Gastrocnemius medialis (tissue), 4 donors: ENCODE results near the gene MDH2. TPM values are rescaled to one million over a fixed set of nuclear protein-coding genes. Genes with fewer than 3 reads are reported as not detected.
A peak's percentile ranks its signal among the peaks of the same experiment; 100 is the strongest.
"Not testable (repeated sequence)": the region's sequence is repeated elsewhere in the genome, so short reads cannot be mapped to it uniquely, and the experiment has no call there.

Experiments
- ATAC-seq, 2 donors: fragments of 150-250 bp; one replicate each; pipeline ENCODE4 v1.9.1; 2016
- DNase-seq, 2 donors: peaks; one replicate each; pipeline ENCODE4 v3.0.0-alpha.2; 2019
- H3K27ac ChIP-seq, 4 donors: fragments of 200-600 bp; sonication (generic); 1 replicate in 1 of 4; 2 replicates in 3 of 4; pipeline ENCODE4 v1.5.1; 2016 to 2018; ENCODE audit warnings: mild to moderate bottlenecking in 2 of 4, moderate library complexity in 1 of 4
- H3K27me3 ChIP-seq, 3 donors: fragments of 200-600 bp; sonication (generic) in 2 of 3; 1 replicate in 1 of 3; 2 replicates in 2 of 3; pipeline versions ENCODE4 v1.5.1 to v1.6.0; 2016 to 2019; ENCODE audit warnings: mild to moderate bottlenecking in 1 of 3, moderate library complexity in 1 of 3
- H3K36me3 ChIP-seq, 2 donors: fragments of 200-600 bp; sonication (generic) in 1 of 2; one replicate each; pipeline ENCODE4 v1.5.1; 2017 to 2018
- H3K4me1 ChIP-seq, 2 donors: fragments of 200-600 bp; sonication (generic) in 1 of 2; one replicate each; pipeline ENCODE4 v1.5.1; 2016 to 2017; ENCODE audit warnings: mild to moderate bottlenecking in 2 of 2
- H3K4me3 ChIP-seq, 4 donors: fragments of 200-600 bp; sonication (generic) in 3 of 4; 1 replicate in 1 of 4; 2 replicates in 3 of 4; pipeline ENCODE4 v1.5.1; 2016 to 2019; ENCODE audit warnings: mild to moderate bottlenecking in 2 of 4
- H3K9me3 ChIP-seq, 3 donors: fragments of 200-600 bp; sonication (generic) in 2 of 3; 1 replicate in 1 of 3; 2 replicates in 2 of 3; pipeline ENCODE4 v1.5.1; 2016 to 2019
- POLR2A ChIP-seq, 2 donors: fragments of 450-650 bp; IDR thresholded peaks; one replicate each; pipeline ENCODE4 v1.6.1; 2017; ENCODE audit warnings: antibody characterized with exemption in 2 of 2, mild to moderate bottlenecking in 2 of 2, moderate library complexity in 2 of 2
- in situ Hi-C, 4 donors: fragments of 200-750 bp; cut with MboI; loops; one replicate each; pipeline versions ENCODE4 v1.15.0 to v1.8.0; 2017; ENCODE audit warnings: low sequenced_read_pairs in 4 of 4
- intact Hi-C: fragments of 100-400 bp; cut with DNase I; formaldehyde crosslinking; loops from one replicate; pipeline ENCODE4 v1.15.1; 2023; ENCODE audit warnings: low total_unique reads
- total RNA-seq, 4 donors: library from RNA; depleted of rRNA; stranded (reverse); fragments of >200 nt; gene quantifications; one replicate each; pipeline versions ENCODE4 v1.1.0 to v1.2.3, GENCODE V29; 2016
- TF ChIP-seq, protein P1 (sequence below), 5 experiments: fragments of 450-650 bp in 3 of 5; fragments of 200-600 bp in 2 of 5; sonication (generic) in 2 of 5; IDR thresholded peaks in 4 of 5; conservative IDR thresholded peaks in 1 of 5; 1 replicate in 4 of 5; 2 replicates in 1 of 5; pipeline ENCODE4 v1.5.1; 2016 to 2019; ENCODE audit warnings: antibody characterized with exemption in 5 of 5, mild to moderate bottlenecking in 3 of 5, moderate library complexity in 3 of 5

Gene MDH2
- total RNA-seq, 4 donors from 2014 or later: 236 to 344 (median 284) TPM

DNA sequence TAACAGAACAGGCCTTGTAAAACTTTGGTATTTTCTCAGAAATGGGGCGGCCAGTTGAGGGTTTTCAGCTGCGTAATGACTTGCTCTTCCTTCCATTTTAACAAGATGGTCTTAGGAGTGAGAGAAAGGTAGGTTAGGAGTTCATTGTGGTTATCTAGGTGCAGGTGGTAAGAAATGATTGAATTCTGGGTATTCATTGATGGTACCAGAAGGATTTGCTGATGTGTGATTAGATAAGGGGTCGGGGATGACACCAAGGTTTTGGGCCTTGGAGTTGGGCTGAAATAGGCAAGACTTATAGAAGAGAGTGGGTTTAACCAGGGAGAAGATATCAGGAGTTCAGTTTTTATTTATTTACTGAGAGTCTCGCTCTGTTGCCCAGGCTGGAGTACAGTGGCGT lies 2.6 kb downstream of the MDH2 start:
- no peak for DNase-seq
- H3K27ac ChIP-seq: peak overlapping the region; percentile 93 to 98 (median 96)
- no peak for ATAC-seq
- no peak for TF ChIP-seq POLR2A (IDR thresholded peaks at IDR 0.05)
- TF ChIP-seq, protein P1, sequence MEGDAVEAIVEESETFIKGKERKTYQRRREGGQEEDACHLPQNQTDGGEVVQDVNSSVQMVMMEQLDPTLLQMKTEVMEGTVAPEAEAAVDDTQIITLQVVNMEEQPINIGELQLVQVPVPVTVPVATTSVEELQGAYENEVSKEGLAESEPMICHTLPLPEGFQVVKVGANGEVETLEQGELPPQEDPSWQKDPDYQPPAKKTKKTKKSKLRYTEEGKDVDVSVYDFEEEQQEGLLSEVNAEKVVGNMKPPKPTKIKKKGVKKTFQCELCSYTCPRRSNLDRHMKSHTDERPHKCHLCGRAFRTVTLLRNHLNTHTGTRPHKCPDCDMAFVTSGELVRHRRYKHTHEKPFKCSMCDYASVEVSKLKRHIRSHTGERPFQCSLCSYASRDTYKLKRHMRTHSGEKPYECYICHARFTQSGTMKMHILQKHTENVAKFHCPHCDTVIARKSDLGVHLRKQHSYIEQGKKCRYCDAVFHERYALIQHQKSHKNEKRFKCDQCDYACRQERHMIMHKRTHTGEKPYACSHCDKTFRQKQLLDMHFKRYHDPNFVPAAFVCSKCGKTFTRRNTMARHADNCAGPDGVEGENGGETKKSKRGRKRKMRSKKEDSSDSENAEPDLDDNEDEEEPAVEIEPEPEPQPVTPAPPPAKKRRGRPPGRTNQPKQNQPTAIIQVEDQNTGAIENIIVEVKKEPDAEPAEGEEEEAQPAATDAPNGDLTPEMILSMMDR (IDR thresholded peaks at IDR 0.05 in 4 of 5, conservative IDR thresholded peaks at IDR 0.05 in 1 of 5): no peak
- H3K4me3 ChIP-seq: no peak overlapping the region
- peaks cover 0 to 5% of the 10 kb centered on the region in 2 donors for H3K36me3 ChIP-seq
- H3K27me3 ChIP-seq: no peaks in the 10 kb centered on the region
- intact Hi-C loops: loop anchor here (5.0 to 10.0 kb wide), 2 partner anchors 114 to 242 kb away; no protein-coding TSS in a partner anchor
- in situ Hi-C loops: no loop called here
- peaks cover 58 to 67% of the 10 kb centered on the region in 2 donors for H3K4me1 ChIP-seq
- H3K9me3 ChIP-seq: no peaks in the 10 kb centered on the region

DNA sequence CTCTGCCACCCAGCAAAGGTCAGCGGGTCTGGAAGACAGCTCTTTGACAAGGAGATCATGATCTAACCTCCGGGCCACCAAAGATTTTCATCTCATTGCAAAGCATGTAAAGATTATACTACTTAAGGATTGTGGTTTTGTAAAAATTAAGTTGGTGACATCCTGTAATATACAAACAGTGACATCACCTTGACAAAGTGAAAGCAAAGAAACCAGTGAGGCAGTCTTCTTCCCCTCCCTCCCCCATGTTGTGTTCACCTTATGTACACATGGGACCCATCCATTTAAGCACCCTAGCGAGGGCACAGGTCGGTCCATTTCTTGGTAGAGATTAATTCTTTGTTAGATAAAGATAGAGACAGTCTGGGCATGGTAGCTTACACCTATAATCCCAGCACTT lies 3.9 kb downstream of the MDH2 start:
- Histone ChIP-seq H3K36me3 (peaks cover 0 to 15% of the 10 kb centered on the region in 2 donors), H3K27me3 (no peaks in the 10 kb centered on the region), H3K4me3 (no peak overlapping the region), H3K9me3 (no peaks in the 10 kb centered on the region), H3K4me1 (peaks cover 59 to 65% of the 10 kb centered on the region in 2 donors), H3K27ac (peak overlapping the region; percentile 31 to 94 (median 70))
- TF ChIP-seq, protein P1 (IDR thresholded peaks at IDR 0.05 in 4 of 5, conservative IDR thresholded peaks at IDR 0.05 in 1 of 5): no peak
- TF ChIP-seq POLR2A (IDR thresholded peaks at IDR 0.05): no peak
- ATAC-seq (no peak), DNase-seq (no peak)
- intact Hi-C loops (loop anchor here (5.0 to 10.0 kb wide), 2 partner anchors 113 to 240 kb away; no protein-coding TSS in a partner anchor), in situ Hi-C loops (no loop called here)

GRCh38 chr7:76052681-76053080 lies 4.8 kb downstream of the MDH2 start:
- intact Hi-C loops: loop anchor here (5.0 to 10.0 kb wide), 2 partner anchors 112 to 240 kb away; no protein-coding TSS in a partner anchor
- Histone ChIP-seq H3K27ac (peak overlapping the region; percentile 54 to 94 (median 78)), H3K4me1 (peaks cover 64 to 70% of the 10 kb centered on the region in 2 donors), H3K36me3 (peaks cover 0 to 22% of the 10 kb centered on the region in 2 donors)
- H3K27me3 ChIP-seq, H3K4me3 ChIP-seq, H3K9me3 ChIP-seq, in situ Hi-C loops, DNase-seq, ATAC-seq: not testable (repeated sequence)

DNA sequence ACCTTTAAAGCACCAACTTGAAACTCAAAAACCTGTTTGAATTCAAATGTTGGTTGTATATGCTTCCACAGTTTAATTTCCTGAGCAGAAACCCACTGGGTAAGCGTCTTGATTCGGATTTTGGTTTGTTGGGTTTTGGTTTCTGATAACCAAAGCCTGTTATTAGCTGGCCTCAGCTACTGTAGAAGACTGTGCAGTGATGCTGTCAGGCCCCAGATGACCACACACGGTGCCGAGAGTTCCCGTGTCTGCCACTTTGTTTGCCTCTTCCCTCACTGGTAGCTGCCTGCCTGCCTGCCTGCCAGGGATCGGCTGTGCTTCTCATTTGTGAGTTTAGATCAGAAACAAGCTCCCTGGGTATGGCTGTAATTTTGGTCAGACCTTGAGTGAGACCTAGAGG lies 5.6 kb downstream of the MDH2 start:
- peaks cover 71 to 78% of the 10 kb centered on the region in 2 donors for H3K4me1 ChIP-seq
- peak overlapping the region; percentile 54 to 94 (median 78) for H3K27ac ChIP-seq
- in situ Hi-C loops (no loop called here), intact Hi-C loops (loop anchor here (5.0 to 10.0 kb wide), 2 partner anchors 111 to 239 kb away; no protein-coding TSS in a partner anchor)
- TF ChIP-seq, protein P1 (IDR thresholded peaks at IDR 0.05 in 4 of 5, conservative IDR thresholded peaks at IDR 0.05 in 1 of 5): no peak
- TF ChIP-seq POLR2A (IDR thresholded peaks at IDR 0.05): no peak
- H3K27me3 ChIP-seq: no peaks in the 10 kb centered on the region
- ATAC-seq (no peak), DNase-seq (no peak)
- no peak overlapping the region for H3K4me3 ChIP-seq
- H3K9me3 ChIP-seq: no peaks in the 10 kb centered on the region
- H3K36me3 ChIP-seq: peaks cover 0 to 29% of the 10 kb centered on the region in 2 donors

DNA sequence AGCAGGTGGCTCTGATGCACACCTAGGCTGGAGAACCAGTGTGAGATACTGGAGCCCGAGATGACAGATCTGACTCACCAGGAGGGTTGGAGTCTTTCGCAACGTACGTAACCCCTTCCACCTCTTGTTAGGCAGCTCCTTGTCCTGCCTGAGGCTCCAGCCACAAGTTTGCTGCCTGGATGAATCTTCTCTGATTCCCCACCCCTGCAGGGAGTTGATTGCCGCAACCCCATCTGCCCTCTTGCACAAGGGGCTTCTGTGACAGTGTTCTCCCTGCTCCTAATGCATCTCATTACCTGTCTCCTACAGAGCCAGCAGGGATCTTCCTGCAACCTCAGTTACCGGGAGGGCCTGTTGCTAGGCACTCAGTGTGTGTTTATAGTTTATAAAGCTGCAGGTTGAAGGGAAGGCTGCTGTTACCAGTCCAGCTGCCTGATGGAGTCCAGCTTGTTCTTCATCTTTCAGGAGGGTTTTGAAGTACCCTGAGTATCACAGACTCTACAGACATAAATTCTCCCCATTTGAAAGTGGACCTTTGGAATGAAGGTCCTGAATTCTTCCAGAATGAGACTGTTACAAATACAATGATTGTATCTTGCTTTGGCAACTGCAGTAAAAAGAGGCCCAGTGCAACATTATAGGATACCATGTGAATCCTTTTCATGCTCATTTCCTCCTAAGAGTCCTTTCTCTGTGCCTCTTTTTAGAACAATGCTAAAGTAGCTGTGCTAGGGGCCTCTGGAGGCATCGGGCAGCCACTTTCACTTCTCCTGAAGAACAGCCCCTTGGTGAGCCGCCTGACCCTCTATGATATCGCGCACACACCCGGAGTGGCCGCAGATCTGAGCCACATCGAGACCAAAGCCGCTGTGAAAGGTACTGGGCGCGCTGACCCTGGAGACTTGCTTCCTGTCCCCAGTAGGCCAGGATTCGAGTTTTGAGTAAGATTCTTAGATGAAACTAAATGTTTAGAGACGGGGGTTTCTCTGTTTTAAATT lies 6.5 kb downstream of the MDH2 start:
- peak; percentile 76 to 83 for ATAC-seq
- no peak overlapping the region for H3K4me3 ChIP-seq
- DNase-seq: peak; percentile 41 to 90
- intact Hi-C loops (loop anchor here (5.0 to 10.0 kb wide), 2 partner anchors 110 to 238 kb away; no protein-coding TSS in a partner anchor), in situ Hi-C loops (no loop called here)
- no peaks in the 10 kb centered on the region for H3K9me3 ChIP-seq
- H3K36me3 ChIP-seq: peaks cover 0 to 39% of the 10 kb centered on the region in 2 donors
- TF ChIP-seq, protein P1 (IDR thresholded peaks at IDR 0.05 in 4 of 5, conservative IDR thresholded peaks at IDR 0.05 in 1 of 5): no peak
- TF ChIP-seq POLR2A (IDR thresholded peaks at IDR 0.05): no peak
- H3K27me3 ChIP-seq: no peaks in the 10 kb centered on the region
- H3K4me1 ChIP-seq: peaks cover 63 to 77% of the 10 kb centered on the region in 2 donors
- H3K27ac ChIP-seq: peak overlapping the region; percentile 54 to 94 (median 78)
